HG03558 (cell line): ENCODE results near the gene MALAT1.
"Not testable (repeated sequence)": the region's sequence is repeated elsewhere in the genome, so short reads cannot be mapped to it uniquely, and the experiment has no call there.

Source experiments
- ATAC-seq: cut with Tn5 transposase; IDR thresholded peaks from one replicate; pipeline ENCODE4 v1.9.1; 2021; ENCODE audit warnings: moderate number of reproducible peaks; ENCODE audit not compliant: unreplicated experiment; ENCODE audit errors: extremely low read depth

Gene MALAT1

DNA sequence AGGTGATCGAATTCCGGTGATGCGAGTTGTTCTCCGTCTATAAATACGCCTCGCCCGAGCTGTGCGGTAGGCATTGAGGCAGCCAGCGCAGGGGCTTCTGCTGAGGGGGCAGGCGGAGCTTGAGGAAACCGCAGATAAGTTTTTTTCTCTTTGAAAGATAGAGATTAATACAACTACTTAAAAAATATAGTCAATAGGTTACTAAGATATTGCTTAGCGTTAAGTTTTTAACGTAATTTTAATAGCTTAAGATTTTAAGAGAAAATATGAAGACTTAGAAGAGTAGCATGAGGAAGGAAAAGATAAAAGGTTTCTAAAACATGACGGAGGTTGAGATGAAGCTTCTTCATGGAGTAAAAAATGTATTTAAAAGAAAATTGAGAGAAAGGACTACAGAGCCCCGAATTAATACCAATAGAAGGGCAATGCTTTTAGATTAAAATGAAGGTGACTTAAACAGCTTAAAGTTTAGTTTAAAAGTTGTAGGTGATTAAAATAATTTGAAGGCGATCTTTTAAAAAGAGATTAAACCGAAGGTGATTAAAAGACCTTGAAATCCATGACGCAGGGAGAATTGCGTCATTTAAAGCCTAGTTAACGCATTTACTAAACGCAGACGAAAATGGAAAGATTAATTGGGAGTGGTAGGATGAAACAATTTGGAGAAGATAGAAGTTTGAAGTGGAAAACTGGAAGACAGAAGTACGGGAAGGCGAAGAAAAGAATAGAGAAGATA lies at the start of gene MALAT1:
Gene MALAT1 (plus strand): TSS at position 69 of the 736 bp plus-strand sequence.
- no peak for ATAC-seq

DNA sequence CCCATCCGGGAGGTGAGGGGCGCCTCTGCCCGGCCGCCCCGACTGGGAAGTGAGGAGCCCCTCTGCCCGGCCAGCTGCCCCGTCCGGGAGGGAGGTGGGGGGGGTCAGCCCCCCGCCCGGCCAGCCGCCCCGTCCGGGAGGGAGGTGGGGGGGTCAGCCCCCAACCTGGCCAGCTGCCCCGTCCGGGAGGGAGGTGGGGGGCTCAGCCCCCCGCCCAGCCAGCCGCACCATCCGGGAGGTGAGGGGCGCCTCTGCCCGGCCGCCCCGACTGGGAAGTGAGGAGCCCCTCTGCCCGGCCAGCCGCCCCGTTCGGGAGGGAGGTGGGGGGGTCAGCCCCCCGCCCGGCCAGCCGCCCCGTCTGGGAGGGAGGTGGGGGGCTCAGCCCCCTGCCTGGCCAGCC lies 47.5 kb upstream of the MALAT1 start:
- ATAC-seq: not testable (repeated sequence)

DNA sequence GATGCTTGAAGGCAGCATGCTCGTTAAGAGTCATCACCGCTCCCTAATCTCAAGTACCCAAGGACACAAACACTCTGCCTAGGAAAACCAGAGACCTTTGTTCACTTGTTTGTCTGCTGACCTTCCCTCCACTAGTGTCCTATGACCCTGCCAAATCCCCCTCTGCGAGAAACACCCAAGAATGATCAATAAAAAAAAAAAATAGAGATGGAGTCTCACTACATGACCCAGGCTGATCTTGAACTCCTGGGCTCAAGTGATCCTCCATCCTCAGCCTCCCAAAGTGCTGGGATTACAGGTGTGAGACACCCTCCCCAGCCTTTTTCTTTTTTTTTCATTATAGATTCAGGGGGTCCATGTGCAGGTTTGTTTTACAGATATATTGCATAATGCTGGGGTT lies 46.6 kb upstream of the MALAT1 start:
- not testable (repeated sequence) for ATAC-seq

DNA sequence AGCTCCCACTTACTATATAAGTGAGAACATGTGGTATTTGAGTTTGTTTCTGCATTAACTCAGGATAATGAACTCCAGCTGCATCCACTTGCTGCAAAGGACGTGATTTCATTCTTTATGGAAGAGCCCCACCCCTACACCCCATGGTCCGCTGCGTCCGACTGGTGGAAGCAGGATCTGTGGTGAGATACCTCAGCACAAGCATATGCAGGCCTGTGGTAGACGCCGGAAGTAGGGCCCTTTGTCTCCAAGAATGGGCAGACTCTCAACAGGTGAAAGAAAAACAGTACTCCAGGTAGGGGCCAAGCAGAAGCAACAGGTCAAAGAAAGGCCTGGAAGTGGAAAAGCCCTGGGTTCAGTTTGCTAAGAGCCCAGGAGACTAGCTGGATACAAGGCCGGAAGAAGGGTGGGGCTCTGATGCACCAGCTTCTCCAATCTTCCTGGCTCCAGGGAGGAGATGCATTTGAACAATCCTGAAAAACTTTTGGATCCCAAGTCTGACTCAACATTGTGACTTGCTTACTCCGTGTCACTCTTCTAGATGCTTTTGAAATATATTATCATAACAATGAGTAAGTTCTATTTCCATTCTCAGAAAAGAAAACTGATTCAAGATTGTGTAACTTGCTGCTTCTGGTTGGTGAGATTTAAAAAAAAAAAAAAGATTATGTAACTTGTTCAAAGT lies 45.9 kb upstream of the MALAT1 start:
- ATAC-seq: no peak

DNA sequence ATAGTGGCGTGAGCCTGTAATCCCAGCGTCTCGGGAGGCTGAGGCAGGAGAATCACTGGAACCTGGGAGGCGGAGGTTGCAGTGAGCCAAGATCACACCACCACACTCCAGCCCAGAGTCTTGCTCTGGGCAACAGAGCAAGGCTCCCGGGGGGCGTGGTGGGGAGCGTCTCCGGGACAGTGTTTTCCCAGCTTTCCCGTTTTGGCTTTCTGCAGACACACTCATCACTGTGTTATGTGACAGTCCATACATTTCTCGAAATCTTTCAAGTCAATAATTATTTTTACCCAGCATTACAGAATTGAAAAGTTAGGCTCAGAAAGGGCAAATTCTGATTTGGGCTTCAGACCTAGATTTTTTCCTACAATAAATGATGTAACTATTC lies 44.5 kb upstream of the MALAT1 start:
- ATAC-seq: no peak

DNA sequence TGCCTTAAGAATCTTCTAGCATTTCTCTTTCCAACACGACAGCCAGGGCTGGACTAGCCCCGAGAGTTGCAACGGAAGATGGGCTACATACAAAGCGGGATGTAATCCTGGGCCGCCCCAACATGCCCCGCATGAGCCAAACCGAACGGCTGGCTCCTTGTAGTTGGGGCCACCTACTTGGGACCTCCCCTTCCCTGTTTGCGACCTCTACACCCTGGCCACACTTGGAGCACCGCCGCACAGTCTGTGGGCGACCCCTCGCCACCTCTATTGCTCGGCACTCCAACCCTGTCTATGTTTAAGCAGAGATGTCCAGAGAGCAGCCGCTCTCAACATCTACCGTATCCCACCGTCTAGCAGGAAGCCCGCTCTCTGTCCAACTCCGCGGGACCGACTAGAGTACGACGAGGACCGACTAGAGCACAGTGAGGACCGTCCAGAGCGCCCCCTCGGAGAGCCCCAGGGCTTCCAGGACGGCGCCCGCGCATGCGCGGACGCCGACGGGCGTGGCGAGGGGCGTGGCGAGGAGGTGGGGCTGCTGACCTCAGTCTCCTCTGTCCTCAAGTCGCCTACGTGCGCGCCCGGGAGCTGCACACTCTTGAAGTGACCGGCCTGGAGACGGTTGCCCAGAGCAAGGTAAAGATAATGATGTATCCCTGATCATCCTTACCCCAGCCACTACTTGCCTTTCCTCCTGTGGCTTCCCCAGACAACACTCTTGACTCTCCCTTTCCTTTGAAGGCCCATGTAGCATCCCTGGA lies 44.0 kb upstream of the MALAT1 start:
- peak; percentile 54 for ATAC-seq

DNA sequence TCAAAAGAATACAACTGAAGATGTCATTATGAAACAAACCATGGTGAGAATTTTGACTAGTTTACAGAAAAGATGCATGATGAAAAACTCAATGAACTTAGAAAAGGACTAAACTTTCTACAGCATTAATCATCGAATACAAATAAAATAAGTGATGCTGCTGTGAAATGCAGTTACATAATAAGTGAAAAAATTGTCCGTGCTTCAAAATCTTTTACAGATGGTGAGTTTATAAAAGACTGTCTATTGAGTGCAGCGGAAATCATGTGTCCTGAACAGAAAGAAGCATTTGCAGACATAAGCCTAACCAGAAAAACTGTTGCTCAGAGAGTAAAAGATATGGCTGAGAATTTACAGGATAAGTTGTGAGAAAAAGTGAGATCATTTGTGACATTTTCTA lies 42.4 kb upstream of the MALAT1 start:
- no peak for ATAC-seq

DNA sequence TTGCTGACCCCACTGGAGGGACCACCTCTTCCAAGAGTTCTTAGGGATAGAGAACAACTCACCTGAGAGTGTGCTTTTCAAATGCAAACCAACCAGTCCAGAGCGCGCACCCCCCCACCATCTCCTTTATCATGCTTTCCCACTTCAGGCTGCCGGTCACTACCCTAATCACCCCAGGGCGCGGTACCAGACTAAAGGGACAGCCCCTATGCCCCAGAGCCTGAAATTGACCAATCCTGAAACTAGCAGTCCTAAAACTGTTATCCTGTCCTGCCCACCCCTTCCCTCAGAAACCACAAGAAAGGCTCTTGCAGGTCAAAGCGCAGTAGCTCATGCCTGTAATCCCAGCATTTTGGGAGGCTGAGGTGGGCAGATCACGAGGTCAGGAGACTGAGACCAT lies 39.3 kb upstream of the MALAT1 start:
- no peak for ATAC-seq

DNA sequence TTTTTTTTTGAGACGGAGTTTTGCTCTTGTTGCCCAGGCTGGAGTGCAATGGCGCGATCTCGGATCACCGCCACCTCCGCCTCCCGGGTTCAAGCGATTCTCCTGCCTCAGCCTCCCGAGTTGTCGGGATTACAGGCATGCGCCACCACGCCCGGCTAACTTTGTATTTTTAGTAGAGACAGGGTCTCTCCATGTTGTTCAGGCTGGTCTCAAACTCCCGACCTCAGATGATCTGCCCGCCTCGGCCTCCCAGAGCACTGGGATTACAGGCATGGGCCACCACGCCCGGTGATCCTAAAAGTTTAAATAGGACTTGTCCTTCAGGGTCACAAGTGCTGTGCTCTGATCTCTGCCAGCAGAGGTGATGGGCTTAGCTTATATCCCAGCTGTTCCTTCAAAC lies 33.4 kb upstream of the MALAT1 start:
- not testable (repeated sequence) for ATAC-seq

DNA sequence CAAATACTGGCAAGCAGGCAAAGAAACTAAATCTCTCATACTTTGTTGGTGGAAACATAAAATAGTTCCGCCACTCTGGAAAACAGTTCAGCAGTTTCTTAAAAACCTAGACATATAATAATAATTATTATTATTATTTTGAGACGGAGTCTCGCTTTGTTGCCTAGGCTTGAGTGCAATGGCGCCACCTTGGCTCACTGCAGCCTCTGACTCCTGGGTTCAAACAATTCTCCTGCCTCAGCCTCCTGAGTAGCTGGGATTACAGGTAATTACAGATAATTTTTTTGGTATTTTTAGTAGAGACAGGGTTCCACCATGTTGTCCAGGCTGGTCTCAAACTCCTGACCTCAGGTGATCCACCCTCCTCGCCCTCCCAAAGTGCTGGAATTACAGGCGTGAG lies 31.5 kb upstream of the MALAT1 start:
- not testable (repeated sequence) for ATAC-seq

DNA sequence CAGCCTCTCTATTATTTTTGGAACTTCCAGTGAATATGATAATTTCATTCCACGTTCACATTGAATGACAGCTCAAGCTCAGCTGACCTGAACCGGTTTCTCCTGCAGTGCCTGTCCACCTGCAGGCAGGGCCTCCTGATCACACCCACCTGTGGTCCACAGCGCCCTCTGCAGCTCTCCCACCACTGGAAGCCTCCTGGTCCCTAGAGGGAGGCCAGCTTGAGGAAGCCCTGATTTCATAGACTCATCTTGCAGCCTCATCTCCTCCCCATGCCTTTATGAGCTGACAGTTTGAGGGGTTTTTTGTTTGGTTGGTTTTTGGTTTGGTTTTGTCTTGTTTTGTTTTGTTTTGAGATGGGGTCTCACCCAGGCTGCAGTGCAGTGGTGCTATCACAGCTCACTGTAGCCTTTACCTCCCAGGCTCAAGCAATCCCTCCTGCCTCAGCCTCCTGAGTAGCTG lies 29.9 kb upstream of the MALAT1 start:
- ATAC-seq: no peak

DNA sequence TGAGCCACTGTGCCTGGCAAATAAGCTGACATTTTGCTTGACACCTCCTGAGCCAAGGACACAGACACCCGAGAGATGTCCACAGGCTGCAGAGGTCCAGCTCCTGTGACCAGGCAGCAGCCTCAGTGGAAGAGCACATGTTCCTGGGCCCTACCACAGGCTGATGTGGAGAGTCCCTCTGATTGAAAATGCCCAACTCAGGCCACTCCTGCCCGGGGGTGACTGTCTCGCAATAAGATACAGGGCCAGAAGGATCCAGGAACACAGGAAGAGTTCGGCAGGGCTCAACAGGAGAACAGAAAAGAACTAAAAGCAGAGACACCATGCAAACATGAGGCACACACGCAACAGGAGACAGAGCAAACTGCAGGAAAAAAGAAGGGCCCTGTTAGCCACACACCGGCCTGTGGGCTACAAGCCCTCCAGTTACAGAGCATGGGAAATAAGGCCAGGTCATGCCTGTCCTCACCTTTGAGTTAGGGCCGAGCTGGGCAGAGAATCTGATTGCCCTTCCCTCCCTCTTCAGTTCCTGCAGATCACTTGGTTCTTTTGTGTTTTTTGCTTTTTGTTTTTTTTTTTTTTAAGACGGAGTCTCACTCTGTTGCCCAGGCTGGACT lies 28.3 kb upstream of the MALAT1 start:
- ATAC-seq: no peak

DNA sequence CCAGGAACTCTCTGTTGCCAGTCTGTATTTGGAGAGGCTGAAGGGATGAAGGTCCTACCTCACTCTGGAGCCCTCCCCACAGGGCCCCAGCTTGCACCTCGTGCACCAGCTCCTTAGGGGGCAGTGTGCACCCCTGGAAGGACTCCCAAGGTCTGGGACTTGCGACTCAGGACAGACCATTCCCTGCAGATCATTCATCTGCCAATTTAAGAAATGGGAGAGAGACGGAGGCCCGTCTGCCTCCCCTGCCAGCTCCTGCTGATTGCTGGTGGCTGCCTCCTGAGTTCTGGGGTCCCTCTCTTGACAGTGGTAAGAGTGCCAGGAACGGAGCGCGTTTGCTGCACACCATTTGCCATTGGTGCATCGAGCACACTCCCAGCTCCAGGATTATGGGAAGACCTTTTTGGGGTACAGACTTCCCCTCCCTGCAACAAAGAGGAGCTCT lies 27.4 kb upstream of the MALAT1 start:
- ATAC-seq: no peak

DNA sequence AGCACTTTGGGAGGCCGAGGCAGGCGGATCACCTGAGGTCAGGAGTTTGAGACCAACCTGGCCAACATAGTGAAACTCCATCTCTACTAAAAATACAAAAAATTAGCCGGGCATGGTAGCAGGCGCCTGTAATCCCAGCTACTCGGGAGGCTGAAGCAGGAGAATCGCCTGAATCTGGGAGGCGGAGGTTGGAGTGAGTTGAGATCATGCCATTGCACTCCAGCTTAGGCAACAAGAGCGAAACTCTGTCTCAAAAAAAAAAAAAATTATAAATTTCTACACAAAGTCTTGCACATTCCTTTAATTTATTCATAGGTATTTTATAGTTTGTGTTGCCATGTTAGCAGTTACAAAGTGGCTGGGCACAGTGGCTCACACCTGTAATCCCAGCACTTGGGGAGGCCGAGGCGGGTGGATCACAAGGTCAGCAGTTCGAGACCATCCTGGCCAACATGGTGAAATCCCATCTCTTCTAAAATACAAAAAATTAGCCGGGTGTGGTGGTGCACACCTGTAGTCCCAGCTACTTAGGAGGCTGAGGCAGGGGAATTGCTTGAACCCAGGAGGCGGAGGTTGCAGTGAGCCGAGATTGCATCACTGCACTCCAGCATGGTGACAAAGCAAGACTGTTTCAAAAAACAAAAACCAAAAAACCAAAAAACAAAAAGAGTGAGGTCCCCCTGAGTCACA lies 26.1 kb upstream of the MALAT1 start:
- not testable (repeated sequence) for ATAC-seq

DNA sequence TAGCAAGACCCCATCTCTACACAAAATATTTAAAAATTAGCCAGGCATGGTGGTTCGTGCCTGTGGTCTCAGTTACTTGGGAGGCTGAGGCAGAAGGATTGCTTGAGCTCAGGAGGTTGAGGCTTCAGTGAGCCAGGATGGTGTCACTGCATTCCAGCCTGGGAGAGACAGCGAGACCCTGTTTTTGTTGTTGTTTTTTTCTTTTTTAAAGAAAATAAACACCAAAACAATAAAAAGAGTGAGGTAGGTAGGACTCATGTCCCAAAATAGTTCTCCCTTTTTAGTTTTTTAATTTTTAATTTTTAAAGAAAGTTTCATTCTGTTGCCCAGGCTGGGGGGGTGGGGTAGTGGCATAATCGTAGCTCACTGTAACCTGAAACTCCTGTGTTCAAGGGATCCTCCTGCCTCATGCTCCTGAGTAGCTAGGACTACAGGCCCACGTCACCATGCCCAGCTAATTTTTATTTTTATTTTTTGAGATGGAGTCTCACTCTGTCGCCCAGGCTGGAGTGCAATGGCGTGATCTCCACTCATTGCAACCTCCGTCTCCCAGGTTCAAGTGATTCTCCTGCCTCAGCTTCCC lies 25.5 kb upstream of the MALAT1 start:
- no peak for ATAC-seq

DNA sequence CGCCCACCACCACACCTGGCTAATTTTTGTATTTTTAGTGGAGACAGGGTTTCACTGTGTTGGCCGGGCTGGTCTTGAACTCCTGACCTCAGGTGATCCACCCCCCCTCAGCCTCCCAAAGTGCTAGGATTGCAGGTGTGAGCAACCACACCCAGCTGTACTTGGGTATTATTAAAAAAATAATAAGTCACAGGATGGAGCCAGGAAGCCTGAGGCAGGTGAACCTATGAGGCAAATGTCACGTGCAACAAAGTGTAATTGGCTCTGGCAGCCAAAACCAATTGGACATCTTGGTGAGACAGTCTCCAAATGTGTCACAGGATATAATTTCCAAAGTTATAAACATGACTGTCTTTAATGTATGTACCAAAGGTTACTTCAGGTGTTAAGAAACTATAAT lies 24.0 kb upstream of the MALAT1 start:
- no peak for ATAC-seq

DNA sequence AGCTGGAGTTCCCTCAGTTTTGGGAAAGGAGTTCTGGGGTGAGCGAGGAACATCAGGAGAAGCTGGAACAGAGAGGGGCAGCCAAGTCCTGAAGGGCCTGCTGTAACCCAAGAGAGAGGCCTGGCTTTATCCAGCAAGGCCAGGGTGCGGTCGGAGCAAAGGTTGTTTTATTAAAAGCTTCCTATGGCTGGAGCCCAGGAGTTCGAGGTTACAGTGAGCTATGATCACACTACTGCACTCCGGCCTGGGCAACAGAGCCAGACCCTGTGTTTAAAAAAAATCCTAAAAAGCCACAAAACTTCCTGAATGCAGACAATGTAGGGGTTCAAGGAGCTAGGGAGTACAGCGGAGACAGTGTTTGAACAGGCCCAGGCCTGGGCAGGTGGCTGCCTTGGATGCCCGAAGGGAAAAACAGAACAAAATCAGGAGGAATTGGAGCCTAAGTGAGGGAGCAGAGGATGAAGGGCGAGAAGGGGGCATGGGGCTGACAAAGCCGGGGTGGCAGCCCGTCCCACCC lies 22.2 kb upstream of the MALAT1 start:
- no peak for ATAC-seq

DNA sequence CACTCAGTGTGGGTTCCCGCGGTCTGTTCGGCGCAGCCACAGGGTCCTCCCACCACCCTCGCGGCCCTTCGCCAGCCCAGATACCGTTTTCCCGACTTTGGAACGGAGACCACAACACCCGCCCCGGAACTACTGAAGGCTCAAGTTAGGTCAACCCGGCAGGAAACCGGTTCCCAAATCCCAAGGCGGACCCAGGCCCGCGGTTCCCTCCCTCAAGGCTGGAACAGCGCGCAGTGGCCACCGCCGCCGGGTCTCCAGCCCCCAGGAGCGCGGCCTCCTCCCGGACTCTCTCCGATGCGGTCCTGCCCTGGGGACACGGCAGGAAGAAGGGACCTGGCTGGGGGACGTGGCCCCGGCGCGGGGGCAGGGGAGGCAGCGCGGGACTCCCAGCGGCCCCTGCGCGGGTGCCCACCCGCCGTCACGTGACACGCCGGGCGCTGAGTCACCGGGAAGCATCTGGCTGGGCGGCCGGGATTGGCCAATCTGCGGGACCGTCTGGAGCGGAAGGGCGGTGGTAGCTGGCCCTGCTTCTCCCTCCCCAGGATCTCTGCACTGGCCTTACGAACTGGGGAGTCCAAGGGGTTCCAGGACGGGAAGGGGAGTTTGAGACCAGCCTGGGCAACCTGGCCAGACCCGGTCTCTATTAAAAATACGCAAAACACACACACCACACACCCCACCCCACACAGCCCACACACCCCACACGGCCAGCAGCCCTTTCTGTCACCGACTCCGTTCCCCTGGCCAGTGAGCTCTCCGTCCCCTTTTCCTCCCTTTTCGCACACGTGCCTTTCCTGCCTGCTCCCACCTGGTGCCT lies 21.5 kb upstream of the MALAT1 start:
- ATAC-seq: no peak
